HepG2 (cell line): ENCODE results near the gene FAM32A. TPM values are rescaled to one million over a fixed set of nuclear protein-coding genes. Genes with fewer than 3 reads are reported as not detected.

Source experiments
- CREB1 ChIP-seq, 2 experiments: fragments of 450-650 bp in 1 of 2; IDR thresholded peaks; 2 replicates each; pipeline ENCODE4 v1.6.1; 2016 to 2017; ENCODE audit warnings: control low read depth in 1 of 2, mild to moderate bottlenecking in 1 of 2, missing compliant biosample characterization in 1 of 2, missing genetic modification characterization in 1 of 2
- DPF2 ChIP-seq: sonication (generic); formaldehyde crosslinking; IDR thresholded peaks from 2 replicates; pipeline ENCODE4 v1.4.0; 2020; ENCODE audit warnings: mild to moderate bottlenecking, low read depth, missing genetic modification reagents, borderline replicate concordance
- EEA1 ChIP-seq: sonication (generic); formaldehyde crosslinking; IDR thresholded peaks from 2 replicates; pipeline ENCODE4 v1.5.1; 2020; ENCODE audit warnings: mild to moderate bottlenecking, missing genetic modification reagents, borderline replicate concordance
- ERF ChIP-seq: IDR thresholded peaks from 2 replicates; pipeline ENCODE4 v1.6.1; 2018; ENCODE audit warnings: missing biosample characterization, missing genetic modification reagents
- GATAD1 ChIP-seq: IDR thresholded peaks from 2 replicates; pipeline ENCODE4 v1.6.1; 2016; ENCODE audit warnings: missing genetic modification reagents, missing compliant biosample characterization
- GLMP ChIP-seq: sonication (generic); formaldehyde crosslinking; IDR thresholded peaks from 2 replicates; pipeline ENCODE4 v1.9.0; 2021; ENCODE audit warnings: missing genetic modification reagents, mild to moderate bottlenecking, borderline replicate concordance
- HNF4G ChIP-seq, 2 experiments: sonication (generic) in 1 of 2; formaldehyde crosslinking in 1 of 2; IDR thresholded peaks; 2 replicates each; pipeline versions ENCODE4 v1.4.0 to v1.6.1; 2011 to 2020; ENCODE audit warnings: borderline replicate concordance in 2 of 2, low read depth in 2 of 2, mild to moderate bottlenecking in 2 of 2, low read length in 1 of 2, missing genetic modification reagents in 1 of 2, moderate library complexity in 1 of 2
- HNRNPK ChIP-seq: fragments of 200-400 bp; formaldehyde crosslinking; IDR thresholded peaks from 2 replicates; pipeline ENCODE4 v1.6.1; 2018; ENCODE audit warnings: low read length, low read depth, moderate library complexity, mild to moderate bottlenecking; ENCODE audit not compliant: poor library complexity, severe bottlenecking
- NCOA5 ChIP-seq: sonication (generic); formaldehyde crosslinking; IDR thresholded peaks from 2 replicates; pipeline ENCODE4 v1.4.0; 2020; ENCODE audit warnings: missing genetic modification reagents
- POLR2AphosphoS5 ChIP-seq: IDR thresholded peaks from 2 replicates; pipeline ENCODE4 v1.6.1; 2012; ENCODE audit warnings: low read depth, low read length
- TERF1 ChIP-seq: sonication (generic); formaldehyde crosslinking; IDR thresholded peaks from 2 replicates; pipeline ENCODE4 v1.8.0; 2022; ENCODE audit warnings: mild to moderate bottlenecking, missing genetic modification reagents, moderate library complexity
- UBTF ChIP-seq: sonication (generic); formaldehyde crosslinking; IDR thresholded peaks from 2 replicates; pipeline ENCODE4 v1.4.0; 2020; ENCODE audit warnings: mild to moderate bottlenecking, missing genetic modification reagents
- ZBTB1 ChIP-seq: sonication (generic); formaldehyde crosslinking; IDR thresholded peaks from 2 replicates; pipeline ENCODE4 v1.4.0; 2020; ENCODE audit warnings: missing genetic modification reagents, borderline replicate concordance
- ZMYM4 ChIP-seq: sonication (generic); formaldehyde crosslinking; IDR thresholded peaks from 2 replicates; pipeline ENCODE4 v1.8.1; 2023; ENCODE audit warnings: mild to moderate bottlenecking, missing genetic modification reagents
- ZNF441 ChIP-seq: sonication (generic); formaldehyde crosslinking; IDR thresholded peaks from 2 replicates; pipeline ENCODE4 v1.7.0; 2021; ENCODE audit warnings: missing genetic modification reagents, borderline replicate concordance
- ZNF564 ChIP-seq: sonication (generic); formaldehyde crosslinking; IDR thresholded peaks from 2 replicates; pipeline ENCODE4 v1.8.1; 2023; ENCODE audit warnings: mild to moderate bottlenecking, missing genetic modification reagents
- ZNF598 ChIP-seq: sonication (generic); formaldehyde crosslinking; IDR thresholded peaks from 2 replicates; pipeline ENCODE4 v1.5.1; 2020; ENCODE audit warnings: mild to moderate bottlenecking, missing genetic modification reagents, borderline replicate concordance
- polyA plus RNA-seq, 8 experiments: library from polyadenylated mRNA; depleted of rRNA in 3 of 8; stranded (reverse) in 7 of 8; unstranded in 1 of 8; fragments of >200 nt; fragmentation: Illumina TruSeq in 4 of 8; extraction: Trizol in 4 of 8; gene quantifications; 2 replicates each; pipeline versions ENCODE4 v1.2.1 to v1.2.3, GENCODE V29; 2011 to 2016; ENCODE audit warnings: low read depth in 4 of 8, missing spikeins in 1 of 8, mixed read lengths in 1 of 8; ENCODE audit not compliant: insufficient read depth in 1 of 8
- total RNA-seq, 5 experiments: library from RNA; depleted of rRNA; stranded (reverse); fragments of >200 nt; fragmentation: Illumina TruSeq; extraction: Trizol; gene quantifications; 2 replicates each; pipeline ENCODE4 v1.2.3, GENCODE V29; 2016; ENCODE audit warnings: low read depth in 1 of 5
- TF ChIP-seq, protein P1 (sequence below): sonication (generic); formaldehyde crosslinking; IDR thresholded peaks from 2 replicates; pipeline ENCODE4 v1.5.0; 2020; ENCODE audit warnings: mild to moderate bottlenecking, missing genetic modification reagents, moderate library complexity
- TF ChIP-seq, protein P2 (sequence below): sonication (generic); formaldehyde crosslinking; IDR thresholded peaks from 2 replicates; pipeline ENCODE4 v1.5.1; 2020; ENCODE audit warnings: mild to moderate bottlenecking, missing genetic modification reagents, moderate library complexity

Gene FAM32A
- total and polyA plus RNA-seq, 2 of the 13 experiments (the other 11 are each of a cell fraction or from before 2014, with no cell fraction given): 85.8 to 86.2 TPM

GRCh38 chr19:16200038-16201010 is 15.1 kb downstream of the FAM32A start (continued):
- TF ChIP-seq, protein P1, sequence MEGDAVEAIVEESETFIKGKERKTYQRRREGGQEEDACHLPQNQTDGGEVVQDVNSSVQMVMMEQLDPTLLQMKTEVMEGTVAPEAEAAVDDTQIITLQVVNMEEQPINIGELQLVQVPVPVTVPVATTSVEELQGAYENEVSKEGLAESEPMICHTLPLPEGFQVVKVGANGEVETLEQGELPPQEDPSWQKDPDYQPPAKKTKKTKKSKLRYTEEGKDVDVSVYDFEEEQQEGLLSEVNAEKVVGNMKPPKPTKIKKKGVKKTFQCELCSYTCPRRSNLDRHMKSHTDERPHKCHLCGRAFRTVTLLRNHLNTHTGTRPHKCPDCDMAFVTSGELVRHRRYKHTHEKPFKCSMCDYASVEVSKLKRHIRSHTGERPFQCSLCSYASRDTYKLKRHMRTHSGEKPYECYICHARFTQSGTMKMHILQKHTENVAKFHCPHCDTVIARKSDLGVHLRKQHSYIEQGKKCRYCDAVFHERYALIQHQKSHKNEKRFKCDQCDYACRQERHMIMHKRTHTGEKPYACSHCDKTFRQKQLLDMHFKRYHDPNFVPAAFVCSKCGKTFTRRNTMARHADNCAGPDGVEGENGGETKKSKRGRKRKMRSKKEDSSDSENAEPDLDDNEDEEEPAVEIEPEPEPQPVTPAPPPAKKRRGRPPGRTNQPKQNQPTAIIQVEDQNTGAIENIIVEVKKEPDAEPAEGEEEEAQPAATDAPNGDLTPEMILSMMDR: peak; percentile 71
- TF ChIP-seq HNRNPK (no peak), ERF (peak; percentile 62; the same call in 1 of the 2 replicates), DPF2 (CRISPR knock-in tag) (peak; percentile 82), ZNF564 (CRISPR knock-in tag) (peak; percentile 53; the same call in 1 of the 2 replicates), EEA1 (CRISPR knock-in tag) (no peak), CREB1 (IDR thresholded peaks at IDR 0.05) (no peak), CREB1 (CRISPR knock-in tag; IDR thresholded peaks at IDR 0.05) (0 out of 2 replicates have a peak, but pooled peaks have one; percentile 32), POLR2AphosphoS5 (peak; percentile 40), ZNF598 (CRISPR knock-in tag) (0 out of 2 replicates have a peak, but pooled peaks have one; percentile 19), NCOA5 (CRISPR knock-in tag) (no peak), ZNF441 (no peak), TERF1 (CRISPR knock-in tag) (no peak), ZMYM4 (CRISPR knock-in tag) (peak; percentile 74), ZBTB1 (no peak), UBTF (peak; percentile 80), GLMP (CRISPR knock-in tag) (no peak), GATAD1 (CRISPR knock-in tag) (peak; percentile 68; the same call in 1 of the 2 replicates), HNF4G (IDR thresholded peaks at IDR 0.05; ENCODE audit: borderline replicate concordance, low read depth, low read length) (peak; percentile 99), HNF4G (CRISPR knock-in tag; IDR thresholded peaks at IDR 0.05; ENCODE audit: borderline replicate concordance, low read depth) (peak; percentile 97)
- TF ChIP-seq, protein P2, sequence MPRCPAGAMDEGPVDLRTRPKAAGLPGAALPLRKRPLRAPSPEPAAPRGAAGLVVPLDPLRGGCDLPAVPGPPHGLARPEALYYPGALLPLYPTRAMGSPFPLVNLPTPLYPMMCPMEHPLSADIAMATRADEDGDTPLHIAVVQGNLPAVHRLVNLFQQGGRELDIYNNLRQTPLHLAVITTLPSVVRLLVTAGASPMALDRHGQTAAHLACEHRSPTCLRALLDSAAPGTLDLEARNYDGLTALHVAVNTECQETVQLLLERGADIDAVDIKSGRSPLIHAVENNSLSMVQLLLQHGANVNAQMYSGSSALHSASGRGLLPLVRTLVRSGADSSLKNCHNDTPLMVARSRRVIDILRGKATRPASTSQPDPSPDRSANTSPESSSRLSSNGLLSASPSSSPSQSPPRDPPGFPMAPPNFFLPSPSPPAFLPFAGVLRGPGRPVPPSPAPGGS (CRISPR knock-in tag): peak; percentile 83
